ENCODE data around the gene TRABD2B.

TRABD2B gene

DNA sequence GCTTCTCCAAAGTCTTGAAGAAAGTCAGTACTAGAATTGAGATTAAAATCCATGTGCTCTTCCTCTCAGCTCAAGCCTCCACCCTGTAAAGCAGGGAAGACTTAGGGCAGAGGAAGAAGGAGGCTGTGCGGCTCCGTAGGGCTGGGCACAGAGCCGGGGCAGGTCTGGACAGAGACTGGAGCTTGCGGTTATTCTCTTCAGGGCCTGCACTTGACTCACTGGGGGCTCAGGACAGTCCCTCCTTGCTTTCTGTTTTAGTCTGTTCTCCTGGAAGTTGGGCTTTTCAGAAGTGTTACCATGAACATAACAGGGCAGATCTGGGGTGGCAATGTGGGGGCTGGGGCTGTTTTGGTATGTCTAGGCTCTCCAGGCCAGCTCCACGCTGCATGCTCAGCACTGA, 21.6 kb upstream of the TRABD2B start:
- Histone ChIP-seq H3K27me3 (ENCODE audit: insufficient read depth, low read length) (peaks cover 3% of the 10 kb centered on the region; the same call in 1 of the 2 replicates), H3K9me3 (ENCODE audit: insufficient read depth, low read depth, low read length) (no peaks in the 10 kb centered on the region), H3K27ac (ENCODE audit: low read depth, low read length) (no peak overlapping the region), H3K36me3 (ENCODE audit: insufficient read depth, low read length) (no peaks in the 10 kb centered on the region), H3K4me1 (ENCODE audit: insufficient read depth, low read length) (no peaks in the 10 kb centered on the region), H3K9ac (ENCODE audit: low read depth, low read length) (no peak overlapping the region), H3K4me3 (ENCODE audit: low read length) (no peak overlapping the region)
- WGBS: 91% methylated on average over 5 of the region's 5 CpGs

DNA sequence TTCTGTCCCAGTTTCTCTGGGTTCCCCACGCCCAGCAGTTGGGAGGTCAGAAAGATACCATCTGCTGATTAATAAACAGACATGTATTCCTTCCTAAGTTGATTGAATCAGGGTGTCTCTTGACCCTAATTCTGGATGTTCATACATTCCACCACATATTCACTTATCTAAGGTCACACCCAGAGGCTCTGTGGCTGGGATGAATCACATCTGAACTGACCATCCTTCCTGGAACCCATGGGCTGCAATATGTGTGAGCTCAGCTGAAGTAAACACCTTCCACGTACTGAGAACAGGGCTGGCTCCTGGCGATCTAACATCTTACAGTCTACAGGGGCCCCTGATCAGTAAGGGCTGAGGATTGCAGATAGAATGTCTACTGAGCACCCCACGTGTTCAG, 20.5 kb upstream of the TRABD2B start:
- Histone ChIP-seq H3K9me3 (ENCODE audit: insufficient read depth, low read depth, low read length) (no peaks in the 10 kb centered on the region), H3K4me1 (ENCODE audit: insufficient read depth, low read length) (no peaks in the 10 kb centered on the region), H3K4me3 (ENCODE audit: low read length) (no peak overlapping the region), H3K36me3 (ENCODE audit: insufficient read depth, low read length) (no peaks in the 10 kb centered on the region), H3K27ac (ENCODE audit: low read depth, low read length) (no peak overlapping the region), H3K27me3 (ENCODE audit: insufficient read depth, low read length) (peaks cover 3% of the 10 kb centered on the region; the same call in 1 of the 2 replicates), H3K9ac (ENCODE audit: low read depth, low read length) (no peak overlapping the region)
- 85% methylated on average over 4 of the region's 4 CpGs for WGBS

DNA sequence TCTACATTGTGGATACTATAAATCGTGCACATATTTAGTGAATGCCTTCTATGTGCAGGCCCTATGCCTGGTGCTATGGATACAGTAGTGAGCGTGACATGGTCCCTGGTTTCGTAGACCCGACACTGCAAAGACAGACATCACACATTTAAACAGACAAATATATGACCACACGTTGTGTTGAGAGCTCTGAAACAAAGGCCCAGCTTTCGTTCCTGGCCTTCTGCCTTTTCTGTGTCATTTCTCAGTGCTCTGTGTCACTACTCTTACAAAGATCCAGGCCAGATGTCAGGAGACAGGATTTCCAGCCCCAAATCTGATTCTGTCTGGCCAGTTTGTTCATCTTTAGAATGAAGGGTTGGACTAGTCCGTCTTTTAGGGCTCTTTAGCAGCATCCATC, 19.3 kb upstream of the TRABD2B start:
- H3K9ac ChIP-seq (ENCODE audit: low read depth, low read length): no peak overlapping the region
- H3K4me3 ChIP-seq (ENCODE audit: low read length): no peak overlapping the region
- no peaks in the 10 kb centered on the region for H3K4me1 ChIP-seq (ENCODE audit: insufficient read depth, low read length)
- peaks cover 3% of the 10 kb centered on the region; the same call in 1 of the 2 replicates for H3K27me3 ChIP-seq (ENCODE audit: insufficient read depth, low read length)
- no peaks in the 10 kb centered on the region for H3K9me3 ChIP-seq (ENCODE audit: insufficient read depth, low read depth, low read length)
- H3K36me3 ChIP-seq (ENCODE audit: insufficient read depth, low read length): no peaks in the 10 kb centered on the region
- 92% methylated on average over 6 of the region's 7 CpGs for WGBS
- no peak overlapping the region for H3K27ac ChIP-seq (ENCODE audit: low read depth, low read length)

DNA sequence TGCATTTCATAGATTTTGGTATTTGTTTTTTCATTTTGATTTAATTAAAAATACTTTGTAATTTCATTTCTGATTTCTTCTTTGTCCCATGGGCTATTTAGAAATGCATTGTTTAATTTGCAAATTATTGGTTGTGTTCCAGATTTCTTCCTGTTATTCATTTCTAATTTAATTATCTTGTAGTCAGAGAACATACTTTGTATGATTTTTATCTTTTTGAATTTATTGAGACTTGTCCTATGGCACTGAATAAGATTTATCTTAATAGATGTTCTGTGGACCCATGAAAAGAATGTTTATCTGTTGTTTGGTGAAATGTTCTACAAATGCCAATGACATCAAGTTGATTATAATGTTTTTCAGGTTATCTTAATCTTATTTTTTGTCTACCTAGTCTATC, 16.1 kb upstream of the TRABD2B start:
- no peaks in the 10 kb centered on the region for H3K9me3 ChIP-seq (ENCODE audit: insufficient read depth, low read depth, low read length)
- H3K36me3 ChIP-seq (ENCODE audit: insufficient read depth, low read length): no peaks in the 10 kb centered on the region
- peaks cover 3% of the 10 kb centered on the region; the same call in 1 of the 2 replicates for H3K27me3 ChIP-seq (ENCODE audit: insufficient read depth, low read length)
- no peak overlapping the region for H3K27ac ChIP-seq (ENCODE audit: low read depth, low read length)
- H3K4me1 ChIP-seq (ENCODE audit: insufficient read depth, low read length): no peaks in the 10 kb centered on the region
- no peak overlapping the region for H3K4me3 ChIP-seq (ENCODE audit: low read length)
- H3K9ac ChIP-seq (ENCODE audit: low read depth, low read length): no peak overlapping the region

DNA sequence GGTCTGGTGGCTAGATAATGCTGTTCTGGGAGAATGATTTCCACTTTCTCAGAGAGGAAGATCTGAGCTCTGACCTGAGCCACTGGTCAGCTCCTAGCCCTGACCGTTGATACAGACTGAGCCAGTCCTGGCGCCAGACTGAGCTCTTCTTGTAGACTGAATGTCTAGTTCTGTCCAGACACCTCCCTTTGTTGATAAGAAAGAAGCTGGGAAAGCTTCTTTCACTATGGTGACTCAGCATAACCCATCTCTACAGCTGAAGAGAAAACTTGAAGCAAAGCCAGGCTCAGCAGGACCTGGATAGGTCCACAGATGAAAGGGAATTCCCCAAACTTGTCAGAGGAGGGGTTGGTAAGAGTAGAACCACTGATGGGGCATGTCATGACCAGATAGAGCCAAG, 9.9 kb upstream of the TRABD2B start:
- Histone ChIP-seq H3K27ac (ENCODE audit: low read depth, low read length) (no peak overlapping the region), H3K4me3 (ENCODE audit: low read length) (no peak overlapping the region), H3K9ac (ENCODE audit: low read depth, low read length) (no peak overlapping the region), H3K9me3 (ENCODE audit: insufficient read depth, low read depth, low read length) (no peaks in the 10 kb centered on the region), H3K36me3 (ENCODE audit: insufficient read depth, low read length) (no peaks in the 10 kb centered on the region), H3K27me3 (ENCODE audit: insufficient read depth, low read length) (peaks cover 10% of the 10 kb centered on the region; the same call in 1 of the 2 replicates), H3K4me1 (ENCODE audit: insufficient read depth, low read length) (peaks cover 26% of the 10 kb centered on the region; the same call in 1 of the 2 replicates)
- WGBS: 95% methylated on average over 2 of the region's 2 CpGs

DNA sequence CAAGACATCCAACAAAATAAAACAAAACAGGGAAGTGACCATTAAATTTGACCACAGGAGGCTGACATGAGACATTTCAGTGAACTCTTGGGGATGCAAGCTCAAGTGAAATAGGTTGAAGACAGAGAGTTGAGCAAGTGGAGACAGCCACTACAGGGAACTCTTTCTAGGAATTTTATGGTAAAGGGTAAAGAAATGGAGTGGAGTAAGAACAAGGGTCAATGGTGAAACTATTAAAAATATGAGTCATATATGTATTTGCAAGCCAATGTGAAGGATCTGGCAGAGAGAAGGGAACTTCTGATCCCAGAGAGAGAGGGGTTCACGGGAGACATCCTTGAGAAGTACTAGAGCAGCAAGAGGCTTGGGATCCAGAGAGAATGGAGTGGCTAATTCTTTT, 9.1 kb upstream of the TRABD2B start:
- Histone ChIP-seq H3K27me3 (ENCODE audit: insufficient read depth, low read length) (peaks cover 10% of the 10 kb centered on the region; the same call in 1 of the 2 replicates), H3K27ac (ENCODE audit: low read depth, low read length) (no peak overlapping the region), H3K9ac (ENCODE audit: low read depth, low read length) (no peak overlapping the region), H3K36me3 (ENCODE audit: insufficient read depth, low read length) (no peaks in the 10 kb centered on the region), H3K4me1 (ENCODE audit: insufficient read depth, low read length) (peaks cover 31% of the 10 kb centered on the region; the same call in 1 of the 2 replicates), H3K9me3 (ENCODE audit: insufficient read depth, low read depth, low read length) (no peaks in the 10 kb centered on the region), H3K4me3 (ENCODE audit: low read length) (no peak overlapping the region)
- WGBS: 90% methylated on average over 1 of the region's 1 CpG

DNA sequence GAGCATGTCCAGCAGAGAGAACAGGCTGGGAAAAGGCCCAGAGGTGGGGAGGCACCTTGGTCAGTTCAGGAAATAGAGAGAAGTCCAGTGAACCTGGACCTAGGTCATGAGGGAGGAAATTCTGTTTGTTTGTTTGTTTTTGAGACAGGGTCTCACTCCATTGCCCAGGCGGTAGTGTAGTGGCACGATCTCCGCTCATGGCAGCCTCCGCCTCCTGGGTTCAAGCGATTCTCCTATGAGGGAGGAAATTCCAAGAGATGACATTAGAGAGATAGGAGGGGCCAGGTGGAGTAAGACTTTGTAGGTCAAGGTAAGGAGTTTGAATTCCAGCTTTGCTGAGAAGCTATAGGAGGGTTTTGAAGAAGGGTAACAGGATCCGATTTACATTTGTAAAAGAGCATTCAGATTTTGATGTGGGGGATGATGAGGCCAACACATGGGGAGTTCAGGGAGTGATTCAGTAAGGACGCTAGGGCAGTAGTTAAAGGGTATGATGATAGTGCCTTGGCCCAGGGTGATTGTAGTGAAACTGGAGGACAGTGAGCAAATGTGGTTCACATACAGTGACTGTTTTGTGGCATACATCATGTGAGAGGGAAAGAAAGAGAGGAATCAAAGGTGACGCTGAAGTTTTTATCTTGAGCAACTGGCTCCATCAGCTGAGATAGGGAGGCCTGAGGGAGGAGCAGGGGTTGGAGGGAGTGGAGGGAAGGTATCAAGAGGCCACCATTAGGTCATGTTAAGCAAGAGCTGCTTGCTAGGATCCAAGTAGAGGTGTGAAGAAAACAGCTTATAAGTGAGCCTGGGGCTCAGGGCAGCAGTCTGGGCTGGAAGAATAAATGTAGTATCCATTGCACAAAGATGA, 8.3 kb upstream of the TRABD2B start:
- no peak overlapping the region for H3K4me3 ChIP-seq (ENCODE audit: low read length)
- 49% methylated on average over 8 of the region's 8 CpGs for WGBS
- H3K9ac ChIP-seq (ENCODE audit: low read depth, low read length): no peak overlapping the region
- no peak overlapping the region for H3K27ac ChIP-seq (ENCODE audit: low read depth, low read length)
- H3K9me3 ChIP-seq (ENCODE audit: insufficient read depth, low read depth, low read length): no peaks in the 10 kb centered on the region
- H3K36me3 ChIP-seq (ENCODE audit: insufficient read depth, low read length): no peaks in the 10 kb centered on the region
- H3K4me1 ChIP-seq (ENCODE audit: insufficient read depth, low read length): peaks cover 31% of the 10 kb centered on the region; the same call in 1 of the 2 replicates
- peaks cover 10% of the 10 kb centered on the region; the same call in 1 of the 2 replicates for H3K27me3 ChIP-seq (ENCODE audit: insufficient read depth, low read length)

DNA sequence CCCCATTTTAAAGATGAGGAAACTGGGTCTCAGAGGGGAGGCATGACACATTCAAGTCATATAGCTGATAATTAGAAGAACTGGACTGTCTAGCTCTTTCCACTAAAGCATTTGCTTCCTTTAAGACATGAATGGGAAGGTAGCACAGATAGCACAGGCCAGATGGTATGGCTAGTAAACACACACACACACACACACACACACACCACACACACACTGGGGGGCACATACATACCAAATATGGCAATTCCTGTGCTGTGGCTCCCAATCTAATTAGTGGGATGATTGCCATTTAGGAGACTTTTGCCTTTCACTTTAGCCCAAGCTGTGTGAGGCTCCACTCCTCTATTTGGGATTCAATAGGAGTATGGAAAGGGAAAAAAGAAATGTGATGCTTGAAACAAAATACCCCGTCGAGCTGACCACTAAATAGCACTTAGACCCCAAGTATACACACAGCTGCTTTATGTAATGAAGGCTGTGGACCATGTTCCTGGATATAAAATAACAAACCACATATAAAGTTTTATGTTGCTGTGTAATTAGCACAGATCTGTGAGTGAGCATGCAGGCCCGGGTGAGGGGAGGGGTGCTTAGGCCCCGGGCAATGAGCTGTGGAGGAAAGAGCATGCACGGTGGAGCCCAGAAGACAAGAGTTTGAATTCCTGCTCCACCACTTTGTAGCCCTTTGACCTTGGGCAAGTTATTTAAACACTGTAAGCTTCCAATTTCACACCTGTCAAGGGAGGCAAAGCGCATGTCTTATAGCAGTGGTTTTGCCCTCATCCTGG, 6.8 kb upstream of the TRABD2B start:
- peaks cover 31% of the 10 kb centered on the region; the same call in 1 of the 2 replicates for H3K4me1 ChIP-seq (ENCODE audit: insufficient read depth, low read length)
- H3K27ac ChIP-seq (ENCODE audit: low read depth, low read length): no peak overlapping the region
- WGBS: 64% methylated on average over 4 of the region's 6 CpGs
- no peaks in the 10 kb centered on the region for H3K9me3 ChIP-seq (ENCODE audit: insufficient read depth, low read depth, low read length)
- no peaks in the 10 kb centered on the region for H3K36me3 ChIP-seq (ENCODE audit: insufficient read depth, low read length)
- H3K9ac ChIP-seq (ENCODE audit: low read depth, low read length): no peak overlapping the region
- H3K4me3 ChIP-seq (ENCODE audit: low read length): no peak overlapping the region
- H3K27me3 ChIP-seq (ENCODE audit: insufficient read depth, low read length): peaks cover 17% of the 10 kb centered on the region

DNA sequence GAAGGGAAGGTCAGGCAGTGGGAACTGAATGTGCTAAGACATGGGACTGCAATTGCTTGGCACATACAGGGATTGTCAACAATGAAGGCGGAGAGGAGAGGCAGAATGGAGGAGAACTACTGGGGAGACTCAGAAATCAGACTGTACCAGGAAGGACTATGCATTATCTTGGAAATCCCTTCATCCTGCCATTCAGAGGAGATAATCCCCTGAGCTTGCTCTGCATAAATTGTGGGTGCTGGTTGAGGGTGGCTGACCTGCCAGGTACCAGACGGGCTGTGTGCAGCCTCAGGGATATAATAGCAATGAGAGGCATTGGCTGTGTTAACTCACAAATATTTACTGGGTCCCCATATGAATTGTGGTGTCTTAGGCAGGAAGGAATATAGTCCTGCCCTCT, 5.0 kb upstream of the TRABD2B start:
- Histone ChIP-seq H3K4me1 (ENCODE audit: insufficient read depth, low read length) (peaks cover 39% of the 10 kb centered on the region), H3K27ac (ENCODE audit: low read depth, low read length) (no peak overlapping the region)

DNA sequence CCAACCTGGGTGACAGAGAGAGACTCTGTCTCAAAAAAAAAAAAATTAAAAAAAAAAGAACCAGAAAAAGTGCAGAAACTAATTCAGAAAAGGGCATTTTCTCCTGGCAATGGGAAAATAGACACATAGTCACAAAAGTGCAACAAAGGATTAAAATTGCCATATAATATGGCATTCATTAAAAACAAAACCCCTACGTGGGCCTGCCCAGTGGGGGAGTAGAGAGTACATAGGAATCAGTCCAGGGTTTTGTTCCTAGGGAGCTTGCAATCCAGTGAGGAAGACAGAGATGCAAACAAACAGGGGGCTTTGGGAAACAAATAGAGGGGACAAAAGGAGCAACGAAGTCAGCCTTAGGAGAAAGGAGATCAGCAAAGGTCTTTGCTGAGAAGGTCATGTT, 4.5 kb upstream of the TRABD2B start:
- H3K4me1 ChIP-seq (ENCODE audit: insufficient read depth, low read length): peaks cover 39% of the 10 kb centered on the region
- WGBS: 35% methylated on average over 2 of the region's 2 CpGs
- H3K27ac ChIP-seq (ENCODE audit: low read depth, low read length): no peak overlapping the region
- H3K4me3 ChIP-seq (ENCODE audit: low read length): no peak overlapping the region
- no peaks in the 10 kb centered on the region for H3K36me3 ChIP-seq (ENCODE audit: insufficient read depth, low read length)
- no peak overlapping the region for H3K9ac ChIP-seq (ENCODE audit: low read depth, low read length)
- no peaks in the 10 kb centered on the region for H3K9me3 ChIP-seq (ENCODE audit: insufficient read depth, low read depth, low read length)
- H3K27me3 ChIP-seq (ENCODE audit: insufficient read depth, low read length): peaks cover 28% of the 10 kb centered on the region

More for the DNA sequence above, 5.0 kb upstream of the TRABD2B start:
- 92% methylated on average over 2 of the region's 2 CpGs for WGBS
- H3K4me3 ChIP-seq (ENCODE audit: low read length): no peak overlapping the region
- H3K9ac ChIP-seq (ENCODE audit: low read depth, low read length): no peak overlapping the region
- peaks cover 28% of the 10 kb centered on the region for H3K27me3 ChIP-seq (ENCODE audit: insufficient read depth, low read length)
- no peaks in the 10 kb centered on the region for H3K36me3 ChIP-seq (ENCODE audit: insufficient read depth, low read length)
- H3K9me3 ChIP-seq (ENCODE audit: insufficient read depth, low read depth, low read length): no peaks in the 10 kb centered on the region

DNA sequence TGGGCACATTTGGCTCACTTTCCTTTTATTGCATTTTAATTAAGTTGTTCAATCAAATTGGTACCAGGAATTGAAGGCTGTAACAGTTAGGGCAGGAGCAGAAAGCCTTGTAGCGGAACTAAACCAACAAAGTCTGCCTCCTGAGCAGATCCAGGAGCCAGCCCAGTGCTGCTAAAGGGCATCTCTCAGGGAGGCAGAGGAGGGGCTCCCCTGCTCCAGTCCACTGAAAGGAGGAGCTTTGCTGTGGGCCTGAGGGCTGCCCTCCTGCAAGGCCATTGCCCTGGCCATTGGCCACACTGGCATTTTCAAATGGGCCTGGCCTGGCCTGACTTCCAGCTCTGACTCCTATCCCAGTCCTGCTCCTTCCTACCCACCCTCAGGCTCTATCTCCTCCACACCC, 3.7 kb upstream of the TRABD2B start:
- Histone ChIP-seq H3K9ac (ENCODE audit: low read depth, low read length) (no peak overlapping the region), H3K27me3 (ENCODE audit: insufficient read depth, low read length) (peaks cover 31% of the 10 kb centered on the region), H3K36me3 (ENCODE audit: insufficient read depth, low read length) (no peaks in the 10 kb centered on the region), H3K9me3 (ENCODE audit: insufficient read depth, low read depth, low read length) (no peaks in the 10 kb centered on the region), H3K4me1 (ENCODE audit: insufficient read depth, low read length) (peaks cover 38% of the 10 kb centered on the region), H3K4me3 (ENCODE audit: low read length) (no peak overlapping the region), H3K27ac (ENCODE audit: low read depth, low read length) (no peak overlapping the region)
- WGBS: 92% methylated on average over 1 of the region's 1 CpG

Data from HUES64 (cell line).